ENCODE results near the gene JMJD1C. TPM values are rescaled to one million over a fixed set of nuclear protein-coding genes. Genes with fewer than 3 reads are reported as not detected.

JMJD1C gene
- total RNA-seq, 1 experiment from 2014 or later = 66.3 TPM

DNA sequence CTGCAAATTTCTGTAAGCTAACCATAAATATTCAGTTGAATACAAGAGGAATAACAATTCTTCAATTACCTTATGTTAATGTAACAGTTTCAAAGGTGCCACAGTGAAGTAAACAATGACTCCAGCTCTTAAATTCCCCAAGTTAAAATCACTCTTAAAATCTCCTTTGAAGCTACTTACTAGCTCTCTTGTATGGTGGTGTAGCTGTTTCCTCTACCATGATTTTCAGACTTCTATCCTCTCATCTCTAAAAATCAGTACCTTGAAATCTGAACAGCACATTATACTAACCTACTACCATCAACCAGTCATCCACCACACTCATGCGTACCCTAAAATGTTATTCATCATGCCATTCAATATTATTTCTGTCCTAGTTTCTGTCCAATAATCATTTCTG lies 29.6 kb downstream of the JMJD1C start:
- Histone ChIP-seq H3K27ac (ENCODE audit: low read depth, low read length) (no peak overlapping the region), H3K9me2 (ENCODE audit: insufficient read depth) (no peaks in the 10 kb centered on the region), H3K79me2 (ENCODE audit: insufficient read depth, low read length) (peaks cover 90% of the 10 kb centered on the region), H3K4me3 (replicated peaks in 1 of 2; ENCODE audit: low read depth in 1 of 2, low read length in 2 of 2) (no peak overlapping the region), H2AFZ (ENCODE audit: low read depth, low read length, poor library complexity, severe bottlenecking) (no peak overlapping the region), H4K20me1 (ENCODE audit: insufficient read depth) (no peaks in the 10 kb centered on the region), H3K9me3 (ENCODE audit: control insufficient read depth in 1 of 2, insufficient read depth in 1 of 2, low read depth in 1 of 2, low read length in 2 of 2) (no peaks in the 10 kb centered on the region), H3K27me3 (ENCODE audit: insufficient read depth, low read length) (no peaks in the 10 kb centered on the region), H3K36me3 (ENCODE audit: control insufficient read depth in 1 of 2, insufficient read depth in 2 of 2, low read length in 2 of 2) (no peaks in the 10 kb centered on the region), H3K4me2 (ENCODE audit: low read length) (no peak overlapping the region), H3K4me1 (ENCODE audit: control insufficient read depth in 1 of 2, insufficient read depth in 2 of 2, low read length in 2 of 2) (peaks cover 37 to 63% of the 10 kb centered on the region in 2 experiments), H3K9ac (ENCODE audit: low read length) (no peak overlapping the region)
- DNase-seq (ENCODE audit: low read depth, low spot score) (no peak), ATAC-seq (no peak)
- no TSS peak for BruUV-seq (replicated peaks)
- ChIA-PET POLR2A (no interaction called here), RAD21 (ENCODE audit: low non-redundant PET in 1 of 2, low total read pairs in 2 of 2, uncharacterized antibody in 2 of 2, unreplicated experiment in 2 of 2) (no interaction called here), CTCF (no interaction called here)
- intact Hi-C loops (cut with micrococcal nuclease) = no loop called here
- TF ChIP-seq SRF (IDR thresholded peaks at IDR 0.05; ENCODE audit: low read depth) = no peak
- TF ChIP-seq, protein P1, sequence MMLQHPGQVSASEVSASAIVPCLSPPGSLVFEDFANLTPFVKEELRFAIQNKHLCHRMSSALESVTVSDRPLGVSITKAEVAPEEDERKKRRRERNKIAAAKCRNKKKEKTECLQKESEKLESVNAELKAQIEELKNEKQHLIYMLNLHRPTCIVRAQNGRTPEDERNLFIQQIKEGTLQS (IDR thresholded peaks at IDR 0.05) = no peak
- TF ChIP-seq YY1 (IDR thresholded peaks at IDR 0.05; ENCODE audit: extremely low read depth, insufficient replicate concordance, low read depth, low read length) = no peak
- no peak for TF ChIP-seq EZH2phosphoT487 (IDR thresholded peaks at IDR 0.05; ENCODE audit: borderline replicate concordance)
- TF ChIP-seq, protein P2, sequence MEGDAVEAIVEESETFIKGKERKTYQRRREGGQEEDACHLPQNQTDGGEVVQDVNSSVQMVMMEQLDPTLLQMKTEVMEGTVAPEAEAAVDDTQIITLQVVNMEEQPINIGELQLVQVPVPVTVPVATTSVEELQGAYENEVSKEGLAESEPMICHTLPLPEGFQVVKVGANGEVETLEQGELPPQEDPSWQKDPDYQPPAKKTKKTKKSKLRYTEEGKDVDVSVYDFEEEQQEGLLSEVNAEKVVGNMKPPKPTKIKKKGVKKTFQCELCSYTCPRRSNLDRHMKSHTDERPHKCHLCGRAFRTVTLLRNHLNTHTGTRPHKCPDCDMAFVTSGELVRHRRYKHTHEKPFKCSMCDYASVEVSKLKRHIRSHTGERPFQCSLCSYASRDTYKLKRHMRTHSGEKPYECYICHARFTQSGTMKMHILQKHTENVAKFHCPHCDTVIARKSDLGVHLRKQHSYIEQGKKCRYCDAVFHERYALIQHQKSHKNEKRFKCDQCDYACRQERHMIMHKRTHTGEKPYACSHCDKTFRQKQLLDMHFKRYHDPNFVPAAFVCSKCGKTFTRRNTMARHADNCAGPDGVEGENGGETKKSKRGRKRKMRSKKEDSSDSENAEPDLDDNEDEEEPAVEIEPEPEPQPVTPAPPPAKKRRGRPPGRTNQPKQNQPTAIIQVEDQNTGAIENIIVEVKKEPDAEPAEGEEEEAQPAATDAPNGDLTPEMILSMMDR (IDR thresholded peaks at IDR 0.05 in 2 of 3, conservative IDR thresholded peaks at IDR 0.05 in 1 of 3; ENCODE audit: borderline replicate concordance in 1 of 3, insufficient read depth in 1 of 3, low read depth in 2 of 3, low read length in 2 of 3) = no peak
- TF ChIP-seq, protein P3, sequence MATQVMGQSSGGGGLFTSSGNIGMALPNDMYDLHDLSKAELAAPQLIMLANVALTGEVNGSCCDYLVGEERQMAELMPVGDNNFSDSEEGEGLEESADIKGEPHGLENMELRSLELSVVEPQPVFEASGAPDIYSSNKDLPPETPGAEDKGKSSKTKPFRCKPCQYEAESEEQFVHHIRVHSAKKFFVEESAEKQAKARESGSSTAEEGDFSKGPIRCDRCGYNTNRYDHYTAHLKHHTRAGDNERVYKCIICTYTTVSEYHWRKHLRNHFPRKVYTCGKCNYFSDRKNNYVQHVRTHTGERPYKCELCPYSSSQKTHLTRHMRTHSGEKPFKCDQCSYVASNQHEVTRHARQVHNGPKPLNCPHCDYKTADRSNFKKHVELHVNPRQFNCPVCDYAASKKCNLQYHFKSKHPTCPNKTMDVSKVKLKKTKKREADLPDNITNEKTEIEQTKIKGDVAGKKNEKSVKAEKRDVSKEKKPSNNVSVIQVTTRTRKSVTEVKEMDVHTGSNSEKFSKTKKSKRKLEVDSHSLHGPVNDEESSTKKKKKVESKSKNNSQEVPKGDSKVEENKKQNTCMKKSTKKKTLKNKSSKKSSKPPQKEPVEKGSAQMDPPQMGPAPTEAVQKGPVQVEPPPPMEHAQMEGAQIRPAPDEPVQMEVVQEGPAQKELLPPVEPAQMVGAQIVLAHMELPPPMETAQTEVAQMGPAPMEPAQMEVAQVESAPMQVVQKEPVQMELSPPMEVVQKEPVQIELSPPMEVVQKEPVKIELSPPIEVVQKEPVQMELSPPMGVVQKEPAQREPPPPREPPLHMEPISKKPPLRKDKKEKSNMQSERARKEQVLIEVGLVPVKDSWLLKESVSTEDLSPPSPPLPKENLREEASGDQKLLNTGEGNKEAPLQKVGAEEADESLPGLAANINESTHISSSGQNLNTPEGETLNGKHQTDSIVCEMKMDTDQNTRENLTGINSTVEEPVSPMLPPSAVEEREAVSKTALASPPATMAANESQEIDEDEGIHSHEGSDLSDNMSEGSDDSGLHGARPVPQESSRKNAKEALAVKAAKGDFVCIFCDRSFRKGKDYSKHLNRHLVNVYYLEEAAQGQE (IDR thresholded peaks at IDR 0.05; ENCODE audit: low read depth) = no peak
- TF ChIP-seq JUND (IDR thresholded peaks at IDR 0.05) = no peak
- TF ChIP-seq, protein P4, sequence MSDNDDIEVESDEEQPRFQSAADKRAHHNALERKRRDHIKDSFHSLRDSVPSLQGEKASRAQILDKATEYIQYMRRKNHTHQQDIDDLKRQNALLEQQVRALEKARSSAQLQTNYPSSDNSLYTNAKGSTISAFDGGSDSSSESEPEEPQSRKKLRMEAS (IDR thresholded peaks at IDR 0.05) = no peak
- no peak for TF ChIP-seq TCF7L2 (IDR thresholded peaks at IDR 0.05; ENCODE audit: borderline replicate concordance, extremely low read depth, insufficient read depth, insufficient read length)
- no peak for TF ChIP-seq SP1 (IDR thresholded peaks at IDR 0.05; ENCODE audit: low read depth)
- no peak for TF ChIP-seq POLR2A (IDR thresholded peaks at IDR 0.05; ENCODE audit: borderline replicate concordance, extremely low read depth, insufficient read depth, insufficient read length)
- no peak for TF ChIP-seq SIN3A (IDR thresholded peaks at IDR 0.05; ENCODE audit: low read depth)
- TF ChIP-seq FOSL1 (IDR thresholded peaks at IDR 0.05; ENCODE audit: low read depth) = no peak
- TF ChIP-seq CEBPB (IDR thresholded peaks at IDR 0.05; ENCODE audit: low read depth) = no peak
- TF ChIP-seq ZFX (IDR thresholded peaks at IDR 0.05) = no peak

Measured in HCT116 (cell line).